Stimulated activated CD4-positive, alpha-beta T cell treated with anti-CD3 and anti-CD28 coated beads, Interleukin-4, amount 100 ng/mL, for 24 hours (primary cell): ENCODE measurements around the gene NUDT2.

Source experiments
- DNase-seq: peaks from one replicate; pipeline ENCODE4 v3.0.0-alpha.2; 2020

The NUDT2 gene

GRCh38 chr9:34387239-34387638, 57.9 kb downstream of the NUDT2 start:
- DNase-seq = no peak

GRCh38 chr9:34392511-34392910, 63.1 kb downstream of the NUDT2 start:
- no peak for DNase-seq
